ENCODE data around the gene SMIM9.

The SMIM9 gene

DNA sequence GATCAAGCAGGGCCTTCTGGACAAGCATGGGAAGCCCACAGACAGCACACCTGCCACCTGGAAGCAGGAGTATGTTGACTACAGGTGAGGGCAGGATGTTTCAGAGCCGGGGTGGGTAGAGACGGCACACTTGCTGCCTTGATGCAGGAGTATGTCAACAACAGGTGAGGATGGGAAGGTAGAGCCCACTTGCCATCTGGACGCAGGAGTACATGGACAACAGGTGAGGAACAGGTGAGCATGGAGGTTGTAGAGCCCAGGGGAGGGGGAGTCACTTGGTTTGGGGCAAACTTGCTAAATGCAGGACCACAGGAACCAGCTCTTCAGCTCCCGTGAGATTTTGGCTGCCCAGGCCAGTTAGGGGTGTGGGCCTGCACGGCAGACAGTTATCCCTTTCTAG lies 59.8 kb downstream of the SMIM9 start:
- TF ChIP-seq, protein P1, sequence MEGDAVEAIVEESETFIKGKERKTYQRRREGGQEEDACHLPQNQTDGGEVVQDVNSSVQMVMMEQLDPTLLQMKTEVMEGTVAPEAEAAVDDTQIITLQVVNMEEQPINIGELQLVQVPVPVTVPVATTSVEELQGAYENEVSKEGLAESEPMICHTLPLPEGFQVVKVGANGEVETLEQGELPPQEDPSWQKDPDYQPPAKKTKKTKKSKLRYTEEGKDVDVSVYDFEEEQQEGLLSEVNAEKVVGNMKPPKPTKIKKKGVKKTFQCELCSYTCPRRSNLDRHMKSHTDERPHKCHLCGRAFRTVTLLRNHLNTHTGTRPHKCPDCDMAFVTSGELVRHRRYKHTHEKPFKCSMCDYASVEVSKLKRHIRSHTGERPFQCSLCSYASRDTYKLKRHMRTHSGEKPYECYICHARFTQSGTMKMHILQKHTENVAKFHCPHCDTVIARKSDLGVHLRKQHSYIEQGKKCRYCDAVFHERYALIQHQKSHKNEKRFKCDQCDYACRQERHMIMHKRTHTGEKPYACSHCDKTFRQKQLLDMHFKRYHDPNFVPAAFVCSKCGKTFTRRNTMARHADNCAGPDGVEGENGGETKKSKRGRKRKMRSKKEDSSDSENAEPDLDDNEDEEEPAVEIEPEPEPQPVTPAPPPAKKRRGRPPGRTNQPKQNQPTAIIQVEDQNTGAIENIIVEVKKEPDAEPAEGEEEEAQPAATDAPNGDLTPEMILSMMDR (IDR thresholded peaks at IDR 0.05; ENCODE audit: low read depth, low read length), result no peak

More for the DNA sequence above, 59.8 kb downstream of the SMIM9 start:
- DNase-seq (ENCODE audit: extremely low read depth, low read depth), result no peak
